SK-N-DZ (cell line): ENCODE measurements around the gene SESN1. TPM values are rescaled to one million over a fixed set of nuclear protein-coding genes. Genes with fewer than 3 reads are reported as not detected.
"Not testable (repeated sequence)": the region's sequence is repeated elsewhere in the genome, so short reads cannot be mapped to it uniquely, and the experiment has no call there.

Experiments used
- DNase-seq: peaks from one replicate; pipeline ENCODE4 v3.0.0-alpha.2; 2015; ENCODE audit warnings: low spot score
- polyA plus RNA-seq, 2 experiments: library from polyadenylated mRNA; depleted of rRNA; stranded (reverse); fragments of >200 nt; gene quantifications; 2 replicates each; pipeline ENCODE4 v1.2.3, GENCODE V29; 2014

The SESN1 gene
- 9.5 and 11.2 TPM in 2 replicates for polyA plus RNA-seq (2014; cell fraction: cytosol; rRNA removed)
- polyA plus RNA-seq (2014; cell fraction: nucleus; rRNA removed), result 11.6 and 16.1 TPM in 2 replicates

- DNase-seq, result peak; percentile 88
Measured at GRCh38 chr6:109094416-109095035, at the start of gene SESN1. SESN1 (minus strand) TSS chr6:109094846; CDS start chr6:109094073, 773 bp downstream.

- DNase-seq, result no peak
Measured at GRCh38 chr6:109143191-109143590, 48.5 kb upstream of the SESN1 start.

GRCh38 chr6:109142067-109142466, 47.4 kb upstream of the SESN1 start:
- DNase-seq, result not testable (repeated sequence)

DNA sequence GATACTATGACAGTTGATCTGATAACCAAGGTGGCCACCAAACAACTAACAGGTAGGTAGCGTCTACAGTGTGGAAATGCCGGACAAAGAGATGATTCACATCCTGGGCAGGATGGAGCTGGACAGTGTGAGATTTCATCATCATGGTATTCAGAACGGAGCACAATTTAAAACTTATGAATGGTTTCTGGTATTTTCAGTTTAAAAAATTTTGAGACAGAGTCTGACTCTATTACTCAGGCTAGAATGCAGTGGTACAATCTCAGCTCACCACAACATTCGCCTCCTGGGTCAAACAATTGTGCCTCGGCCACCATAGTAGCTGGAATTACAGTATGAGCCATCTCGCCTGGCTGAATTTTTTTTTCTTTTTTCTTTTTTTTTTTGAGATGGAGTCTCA, 44.5 kb upstream of the SESN1 start:
- no peak for DNase-seq

- DNase-seq, result not testable (repeated sequence)
Measured at GRCh38 chr6:109136530-109136929, 41.9 kb upstream of the SESN1 start.

DNA sequence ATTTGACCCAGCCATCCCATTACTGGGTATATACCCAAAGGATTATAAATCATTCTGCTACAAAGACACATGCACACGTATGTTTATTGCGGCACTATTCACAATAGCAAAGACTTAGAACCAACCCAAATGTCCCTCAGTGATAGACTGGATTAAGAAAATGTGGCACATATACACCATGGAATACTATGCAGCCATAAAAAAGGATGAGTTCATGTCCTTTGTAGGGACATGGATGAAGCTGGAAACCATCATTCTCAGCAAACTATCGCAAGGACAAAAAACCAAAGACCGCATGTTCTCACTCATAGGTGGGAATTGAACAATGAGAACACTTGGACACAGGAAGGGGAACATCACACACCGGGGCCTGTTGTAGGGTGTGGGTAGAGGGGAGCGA, 41.4 kb upstream of the SESN1 start:
- not testable (repeated sequence) for DNase-seq

GRCh38 chr6:109135600-109135999, 41.0 kb upstream of the SESN1 start:
- DNase-seq, result not testable (repeated sequence)

GRCh38 chr6:109130065-109130464, 35.4 kb upstream of the SESN1 start:
- DNase-seq, result no peak

DNA sequence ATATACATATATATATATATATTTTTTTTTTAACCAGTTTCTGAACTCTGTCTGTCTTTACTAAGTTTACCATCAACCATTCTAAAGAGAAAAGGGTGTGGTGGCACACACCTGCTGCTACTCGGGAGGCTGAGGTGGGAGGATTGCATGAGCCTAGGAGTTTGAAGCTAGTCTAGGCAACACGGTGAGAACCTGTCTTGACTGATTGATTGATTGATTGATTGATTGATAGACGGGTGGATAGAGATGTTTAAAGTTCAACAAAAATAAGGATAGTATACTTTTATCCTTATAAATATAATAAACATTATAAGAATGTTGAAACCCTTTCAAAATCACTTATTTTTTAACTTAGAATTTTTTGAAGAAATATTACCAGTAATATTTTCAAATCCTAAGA, 30.9 kb upstream of the SESN1 start:
- no peak for DNase-seq

GRCh38 chr6:109124219-109124618, 29.6 kb upstream of the SESN1 start:
- no peak for DNase-seq

DNA sequence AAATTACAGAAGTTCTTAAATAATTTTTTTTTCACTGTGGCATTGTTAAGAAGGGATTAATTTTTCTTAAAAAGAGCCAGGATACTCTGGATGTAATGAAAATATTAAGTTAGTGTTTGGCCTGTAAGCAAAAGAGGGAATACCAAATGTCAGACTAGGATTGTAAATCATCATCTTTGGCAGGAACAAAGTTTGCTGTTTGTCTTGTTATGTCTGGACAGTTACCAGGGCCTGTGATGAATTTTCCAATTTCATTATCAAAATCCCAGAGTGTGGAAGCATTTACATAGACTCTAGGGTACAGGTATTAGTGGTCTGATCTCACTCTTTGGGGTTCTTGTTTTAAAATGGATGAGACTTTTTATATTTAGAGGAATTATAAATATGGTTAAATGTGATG, 26.8 kb upstream of the SESN1 start:
- peak; percentile 26 for DNase-seq

DNA sequence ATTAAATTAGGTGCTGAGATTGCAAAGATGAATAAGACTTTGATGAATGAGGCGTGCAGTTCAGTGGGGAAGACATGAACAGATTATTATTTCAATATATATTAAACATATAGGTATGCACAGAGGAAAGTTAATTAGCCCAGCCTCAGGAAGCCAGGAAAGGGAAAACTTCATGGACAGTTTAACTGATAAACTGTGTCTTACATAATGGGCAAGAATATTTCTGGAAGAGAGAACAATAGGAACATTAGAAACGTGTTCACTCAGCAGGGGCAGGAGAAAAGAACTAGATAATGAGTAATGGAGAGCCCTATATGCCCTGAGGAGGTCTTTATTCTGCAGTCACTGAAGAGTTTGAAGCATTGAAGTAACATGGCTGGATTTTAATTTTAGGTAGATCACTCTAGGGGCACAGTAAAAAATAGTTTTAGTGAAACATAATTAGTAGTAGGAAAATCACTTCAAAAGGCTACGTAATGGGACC, 24.3 kb upstream of the SESN1 start:
- no peak for DNase-seq

DNA sequence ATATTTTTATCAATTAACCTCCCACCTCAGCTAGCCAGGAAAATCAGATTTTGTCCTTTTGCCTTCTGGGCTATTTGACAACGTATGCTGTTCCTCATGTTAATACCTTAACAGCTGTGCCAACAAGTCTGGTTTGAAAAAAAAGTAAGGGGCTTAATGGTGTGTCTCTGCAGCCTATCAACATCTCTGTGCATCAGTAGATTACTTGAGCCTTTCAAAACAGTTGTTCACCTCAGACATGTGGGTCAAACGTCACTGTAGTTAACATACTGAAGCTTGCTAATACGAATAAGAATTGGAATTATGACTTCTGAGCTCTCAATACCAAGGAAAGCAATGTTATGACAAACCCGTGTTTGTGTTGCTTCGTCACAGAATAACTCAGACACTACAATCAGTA, 23.7 kb upstream of the SESN1 start:
- peak; percentile 32 for DNase-seq

- no peak for DNase-seq
Measured at GRCh38 chr6:109117346-109118035, 22.8 kb upstream of the SESN1 start.

DNA sequence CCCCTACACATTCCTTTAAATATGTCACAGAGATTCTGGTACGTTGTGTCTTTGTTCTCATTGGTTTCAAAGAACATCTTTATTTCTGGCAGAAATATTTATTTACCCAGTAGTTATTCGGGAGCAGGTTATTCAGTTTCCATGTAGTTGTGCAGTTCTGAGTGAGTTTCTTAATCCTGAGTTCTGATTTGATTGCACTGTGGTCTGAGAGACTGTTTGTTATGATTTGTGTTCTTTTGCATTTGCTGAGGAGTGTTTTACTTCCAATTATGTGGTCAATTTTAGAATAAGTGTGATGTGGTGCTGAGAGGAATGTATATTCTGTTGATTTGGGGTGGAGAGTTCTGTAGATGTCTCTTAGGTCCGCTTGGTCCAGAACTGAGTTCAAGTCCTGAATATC, 18.0 kb upstream of the SESN1 start:
- DNase-seq, result not testable (repeated sequence)

GRCh38 chr6:109109663-109110062, 15.0 kb upstream of the SESN1 start:
- not testable (repeated sequence) for DNase-seq

- DNase-seq, result no peak
Measured at GRCh38 chr6:109105681-109106080, 11.0 kb upstream of the SESN1 start.

- DNase-seq, result no peak
Measured at GRCh38 chr6:109104512-109104911, 9.9 kb upstream of the SESN1 start.

- DNase-seq, result no peak
Measured at GRCh38 chr6:109103942-109104341, 9.3 kb upstream of the SESN1 start.

GRCh38 chr6:109102762-109103161, 8.1 kb upstream of the SESN1 start:
- no peak for DNase-seq

- no peak for DNase-seq
Measured at GRCh38 chr6:109097661-109098060, 3.0 kb upstream of the SESN1 start.

DNA sequence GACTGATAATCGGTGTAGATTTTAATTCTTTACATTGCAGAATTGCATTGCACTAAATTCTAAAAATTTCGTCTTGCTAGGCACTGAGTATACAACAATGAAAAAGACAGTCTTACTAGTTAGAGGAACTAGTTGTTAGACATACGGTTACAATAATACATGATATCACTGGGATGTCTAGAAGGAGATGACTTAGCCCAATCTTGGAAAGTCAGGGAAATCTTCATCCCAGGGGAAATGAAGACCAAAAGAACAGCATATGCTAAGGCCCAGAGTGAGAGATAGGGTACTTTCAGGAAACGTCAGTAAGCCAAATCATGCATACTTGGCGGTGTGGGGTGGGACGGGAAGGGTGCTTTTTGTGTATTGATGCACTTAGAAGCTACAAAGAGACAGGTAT, 1.6 kb upstream of the SESN1 start:
- no peak for DNase-seq

GRCh38 chr6:109095835-109096084, 1.1 kb upstream of the SESN1 start:
- no peak for DNase-seq
